Duodenal mucosa (tissue), 2 donors: ENCODE measurements around the gene RADIL.
A peak's percentile ranks its signal among the peaks of the same experiment; 100 is the strongest.

Experiments
- H3K27ac ChIP-seq: one replicate; pipeline ENCODE4 v1.7.0; 2013; ENCODE audit warnings: low read depth, low read length
- H3K27me3 ChIP-seq, 2 donors: one replicate each; pipeline ENCODE4 v1.7.0; 2013; ENCODE audit warnings: low read length in 2 of 2, control low read depth in 1 of 2; ENCODE audit not compliant: insufficient read depth in 2 of 2, control insufficient read depth in 1 of 2
- H3K36me3 ChIP-seq, 2 donors: one replicate each; pipeline ENCODE4 v1.7.0; 2013; ENCODE audit warnings: low read length in 2 of 2, control low read depth in 1 of 2; ENCODE audit not compliant: insufficient read depth in 2 of 2, control insufficient read depth in 1 of 2
- H3K4me1 ChIP-seq, 2 donors: one replicate each; pipeline ENCODE4 v1.7.0; 2013; ENCODE audit warnings: low read length in 2 of 2, control low read depth in 1 of 2; ENCODE audit not compliant: insufficient read depth in 2 of 2, control insufficient read depth in 1 of 2
- H3K4me3 ChIP-seq, 2 donors: one replicate each; pipeline ENCODE4 v1.7.0; 2013; ENCODE audit warnings: low read length in 2 of 2, low read depth in 1 of 2
- H3K9ac ChIP-seq, 2 donors: one replicate each; pipeline ENCODE4 v1.7.0; 2013; ENCODE audit warnings: low read length in 2 of 2, low read depth in 1 of 2
- H3K9me3 ChIP-seq, 2 donors: one replicate each; pipeline ENCODE4 v1.7.0; 2013; ENCODE audit warnings: low read length in 2 of 2, control low read depth in 1 of 2; ENCODE audit not compliant: control insufficient read depth in 1 of 2

The RADIL gene, protein sequence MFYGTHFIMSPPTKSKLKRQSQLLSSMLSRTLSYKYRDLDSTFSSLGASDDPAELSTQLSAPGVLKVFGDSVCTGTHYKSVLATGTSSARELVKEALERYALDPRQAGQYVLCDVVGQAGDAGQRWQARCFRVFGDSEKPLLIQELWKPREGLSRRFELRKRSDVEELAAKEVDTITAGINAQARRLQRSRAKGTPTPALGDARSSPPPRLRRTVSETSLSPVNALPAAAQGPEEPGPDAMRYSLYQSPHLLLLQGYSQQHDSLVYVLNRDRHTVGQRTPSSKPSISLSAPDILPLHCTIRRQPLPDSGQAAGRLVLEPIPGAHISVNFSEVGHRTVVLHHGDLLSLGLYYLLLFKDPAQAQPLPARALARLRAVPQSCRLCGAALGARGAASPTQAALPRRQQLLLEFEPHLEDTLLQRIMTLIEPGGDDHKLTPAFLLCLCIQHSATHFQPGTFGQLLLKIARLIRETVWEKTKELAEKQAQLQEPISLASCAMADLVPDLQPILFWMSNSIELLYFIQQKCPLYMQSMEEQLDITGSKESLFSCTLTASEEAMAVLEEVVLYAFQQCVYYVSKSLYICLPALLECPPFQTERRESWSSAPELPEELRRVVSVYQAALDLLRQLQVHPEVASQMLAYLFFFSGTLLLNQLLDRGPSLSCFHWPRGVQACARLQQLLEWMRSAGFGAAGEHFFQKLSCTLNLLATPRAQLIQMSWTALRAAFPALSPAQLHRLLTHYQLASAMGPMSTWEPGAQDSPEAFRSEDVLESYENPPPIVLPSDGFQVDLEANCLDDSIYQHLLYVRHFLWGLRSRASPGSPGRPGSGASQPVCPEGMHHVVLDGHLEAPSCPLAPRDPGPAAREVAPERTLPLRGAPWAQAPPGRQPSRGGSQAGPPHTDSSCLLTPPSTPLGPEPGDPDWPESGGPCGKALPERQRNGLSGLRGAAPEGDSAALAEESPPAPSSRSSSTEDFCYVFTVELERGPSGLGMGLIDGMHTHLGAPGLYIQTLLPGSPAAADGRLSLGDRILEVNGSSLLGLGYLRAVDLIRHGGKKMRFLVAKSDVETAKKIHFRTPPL

DNA sequence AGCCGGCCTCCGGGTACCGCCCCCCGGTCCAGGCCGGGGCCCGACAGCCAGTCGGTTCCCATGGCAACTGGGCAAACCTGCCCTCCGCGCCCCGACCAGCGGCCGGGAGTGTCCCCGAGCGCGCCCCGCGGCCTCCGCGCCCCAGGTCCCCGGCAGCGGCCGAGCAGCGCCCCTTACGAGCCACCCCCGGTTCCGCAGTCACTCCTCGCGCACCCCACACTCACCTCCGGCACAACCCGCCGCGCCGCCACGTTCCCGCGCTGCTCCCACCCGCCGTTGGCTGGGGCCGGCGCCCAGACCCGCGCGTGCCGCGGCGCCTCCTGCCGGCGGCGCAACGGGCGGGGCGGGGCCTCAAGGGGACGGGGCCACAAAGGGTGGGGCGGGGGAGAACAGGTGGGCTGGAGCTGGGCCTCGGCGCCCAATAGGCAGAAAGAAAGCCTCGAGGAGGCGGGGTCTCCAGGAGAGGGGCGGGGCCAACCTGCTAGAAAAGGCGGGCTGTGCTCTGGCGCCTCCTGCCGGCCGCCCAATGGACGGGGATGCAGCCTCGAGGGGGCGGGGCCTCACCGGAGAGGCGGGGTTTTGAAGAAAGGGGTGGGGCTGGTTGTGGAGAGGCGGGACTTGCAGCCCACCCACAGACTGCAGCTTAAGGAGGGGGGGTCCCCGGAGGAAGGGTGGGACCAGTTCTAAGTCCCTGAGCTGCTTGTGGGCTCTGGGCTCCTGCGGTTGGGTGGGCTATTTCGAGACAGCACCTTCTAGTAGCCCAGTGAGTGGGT, at the start of gene RADIL:
Gene RADIL, minus strand, starts transcription at position 345 of the 773 bp plus-strand sequence. CDS start 5,577 bp downstream, outside the sequence.
- H3K27ac ChIP-seq, result no peak within 1 kb of the TSS
- peaks cover 0 to 4% of the 10 kb centered on the region in 2 donors for H3K4me1 ChIP-seq
- peaks cover 11 to 14% of the 10 kb centered on the region in 2 donors for H3K27me3 ChIP-seq
- H3K9me3 ChIP-seq, result no peaks in the 10 kb centered on the region
- H3K9ac ChIP-seq, result peak within 1 kb of the TSS in 1 of 2 donors; percentile 43
- no peaks in the 10 kb centered on the region for H3K36me3 ChIP-seq
- peak within 1 kb of the TSS; percentile 44 to 50 for H3K4me3 ChIP-seq

DNA sequence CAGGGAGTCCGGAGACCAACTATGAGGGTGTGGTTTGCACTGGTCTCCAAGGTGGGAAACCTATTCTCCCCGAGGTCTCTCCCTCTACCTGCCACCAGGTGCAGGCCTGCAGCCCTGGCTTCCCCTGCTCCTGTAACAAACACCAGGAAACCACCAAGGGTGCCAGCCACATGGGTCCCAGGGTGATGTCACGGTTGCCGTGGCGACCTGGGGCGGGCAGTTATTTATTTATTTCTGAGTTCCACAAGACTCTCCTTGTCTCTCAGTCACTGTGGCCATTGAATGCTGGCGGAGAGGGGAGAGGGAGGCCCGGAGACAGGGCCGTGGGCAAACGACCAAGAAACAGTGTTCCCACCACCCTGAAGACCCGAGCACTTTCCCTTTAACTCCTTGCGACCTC, 48.4 kb upstream of the RADIL start:
- Histone ChIP-seq H3K27ac (no peak overlapping the region), H3K9ac (no peak overlapping the region), H3K9me3 (no peaks in the 10 kb centered on the region), H3K4me3 (no peak overlapping the region), H3K36me3 (no peaks in the 10 kb centered on the region), H3K27me3 (no peaks in the 10 kb centered on the region), H3K4me1 (no peaks in the 10 kb centered on the region)

DNA sequence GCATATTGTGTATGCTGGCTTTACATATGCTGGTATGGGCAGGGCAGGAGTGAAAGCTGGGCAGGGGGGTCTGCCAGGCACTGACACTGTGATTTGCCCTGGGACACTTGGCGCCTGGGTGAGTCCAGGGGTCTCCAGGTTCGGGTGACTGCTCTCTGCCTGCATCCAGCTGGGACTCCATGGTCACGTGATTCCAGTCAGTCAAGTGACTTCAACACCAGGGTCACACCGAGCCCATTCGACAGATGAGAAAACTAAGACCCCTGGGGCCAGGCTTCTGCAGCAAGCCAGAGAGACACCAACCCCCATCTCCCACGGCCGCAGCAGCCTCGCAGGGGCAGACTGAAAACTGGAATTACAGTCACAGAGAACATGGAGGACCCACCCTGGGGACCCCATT, 45.5 kb upstream of the RADIL start:
- H3K27me3 ChIP-seq, result no peaks in the 10 kb centered on the region
- H3K4me3 ChIP-seq, result no peak overlapping the region
- H3K27ac ChIP-seq, result no peak overlapping the region
- no peak overlapping the region for H3K9ac ChIP-seq
- H3K9me3 ChIP-seq, result no peaks in the 10 kb centered on the region
- no peaks in the 10 kb centered on the region for H3K4me1 ChIP-seq
- no peaks in the 10 kb centered on the region for H3K36me3 ChIP-seq

GRCh38 chr7:4928445-4928844, 44.9 kb upstream of the RADIL start:
- no peaks in the 10 kb centered on the region for H3K27me3 ChIP-seq
- no peaks in the 10 kb centered on the region for H3K36me3 ChIP-seq
- H3K27ac ChIP-seq, result no peak overlapping the region
- H3K4me3 ChIP-seq, result no peak overlapping the region
- H3K9me3 ChIP-seq, result no peaks in the 10 kb centered on the region
- no peak overlapping the region for H3K9ac ChIP-seq
- H3K4me1 ChIP-seq, result no peaks in the 10 kb centered on the region

DNA sequence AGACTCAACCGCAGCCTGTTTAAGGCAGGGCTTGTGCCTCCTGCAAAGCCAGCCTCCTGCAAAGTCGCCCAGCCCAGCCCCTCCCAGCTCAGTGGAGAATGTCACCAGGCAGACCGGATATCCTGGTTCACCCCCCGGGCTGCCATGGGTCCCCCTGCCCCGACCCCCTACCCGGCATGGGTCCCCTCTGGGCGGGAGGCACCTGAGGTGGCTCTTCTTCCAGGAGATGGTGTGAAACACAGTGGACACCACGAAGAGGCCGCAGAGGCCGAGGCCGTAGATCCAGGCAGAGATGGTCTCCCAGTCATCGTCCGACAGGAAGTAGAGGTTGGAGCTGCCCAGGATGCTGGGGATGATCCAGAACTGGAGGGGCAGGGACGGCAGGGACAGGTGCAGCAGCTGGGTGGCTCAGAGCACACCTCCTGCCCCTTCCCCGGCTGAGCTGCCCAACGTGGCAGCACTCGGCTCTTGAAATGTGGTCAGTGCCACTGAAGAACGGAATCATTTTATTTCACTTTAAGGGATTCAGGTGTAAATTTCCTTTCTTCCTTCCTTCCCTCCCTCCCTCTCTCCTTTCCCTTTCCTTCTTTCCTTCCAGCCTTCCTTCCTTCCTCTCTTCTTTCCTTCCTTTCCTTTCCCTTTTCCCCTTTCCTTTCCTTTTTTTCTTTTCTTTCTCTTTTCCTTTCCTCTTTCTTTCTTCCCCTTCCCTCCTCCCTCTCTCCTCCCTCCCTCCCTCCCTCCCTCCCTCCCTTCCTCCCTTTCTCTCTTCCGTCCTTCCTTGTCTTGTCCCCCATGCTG, 36.7 kb upstream of the RADIL start:
- no peaks in the 10 kb centered on the region for H3K27me3 ChIP-seq
- H3K9ac ChIP-seq, result no peak overlapping the region
- H3K4me1 ChIP-seq, result no peaks in the 10 kb centered on the region
- no peak overlapping the region for H3K4me3 ChIP-seq
- H3K27ac ChIP-seq, result no peak overlapping the region
- H3K9me3 ChIP-seq, result no peaks in the 10 kb centered on the region
- no peaks in the 10 kb centered on the region for H3K36me3 ChIP-seq

DNA sequence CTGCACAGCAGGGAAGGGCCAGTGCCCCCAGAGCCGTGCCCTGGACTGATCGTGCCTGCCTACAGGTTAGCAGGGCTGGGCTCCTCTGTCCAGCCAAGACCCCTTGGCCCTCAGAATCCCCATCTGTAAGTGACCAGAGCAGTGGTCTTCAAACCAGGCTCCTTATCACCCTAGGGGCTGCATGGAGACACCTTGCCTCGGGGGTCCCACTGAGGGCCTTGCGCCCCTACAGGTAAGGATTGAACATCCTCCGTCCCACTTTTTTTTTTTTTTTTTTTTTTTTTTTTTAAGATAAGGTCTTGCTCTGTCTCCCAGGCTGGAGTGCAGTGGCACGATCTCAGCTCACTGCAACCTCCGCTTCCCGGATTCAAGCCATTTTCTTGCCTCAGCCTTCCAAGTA, 32.6 kb upstream of the RADIL start:
- Histone ChIP-seq H3K27me3 (no peaks in the 10 kb centered on the region), H3K36me3 (no peaks in the 10 kb centered on the region), H3K4me1 (no peaks in the 10 kb centered on the region), H3K4me3 (no peak overlapping the region), H3K27ac (no peak overlapping the region), H3K9ac (no peak overlapping the region), H3K9me3 (no peaks in the 10 kb centered on the region)

- Histone ChIP-seq H3K9me3 (peaks cover 0 to 3% of the 10 kb centered on the region in 2 donors), H3K9ac (no peak overlapping the region), H3K27ac (no peak overlapping the region), H3K4me3 (no peak overlapping the region), H3K4me1 (no peaks in the 10 kb centered on the region), H3K36me3 (no peaks in the 10 kb centered on the region), H3K27me3 (no peaks in the 10 kb centered on the region)
Measured at GRCh38 chr7:4911111-4911828, 27.8 kb upstream of the RADIL start.

- H3K4me3 ChIP-seq, result no peak overlapping the region
Measured at GRCh38 chr7:4906682-4907081, 23.2 kb upstream of the RADIL start.

DNA sequence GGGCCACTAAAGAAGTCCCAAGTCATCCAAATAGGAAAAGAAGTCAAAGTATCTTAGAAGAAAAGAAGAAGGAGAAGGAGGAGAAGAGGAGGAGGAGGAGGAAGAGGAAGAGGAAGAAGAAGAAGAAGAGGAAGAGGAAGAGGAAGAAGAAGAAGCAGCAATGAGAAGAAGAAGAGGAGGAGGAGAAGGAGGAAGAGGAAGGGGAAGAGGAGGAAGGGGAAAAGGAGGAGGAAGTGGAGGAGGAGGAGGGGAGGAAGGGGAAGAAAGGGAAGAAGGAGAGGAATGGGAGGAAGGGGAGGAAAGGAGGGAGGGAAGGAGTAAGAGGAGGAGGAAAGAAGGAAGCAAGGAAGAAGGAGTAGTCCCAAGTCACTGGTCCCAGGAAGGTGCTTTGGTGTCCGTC, 21.7 kb upstream of the RADIL start:
- Histone ChIP-seq H3K4me3 (no peak overlapping the region), H3K27ac (no peak overlapping the region), H3K36me3 (no peaks in the 10 kb centered on the region), H3K4me1 (no peaks in the 10 kb centered on the region), H3K9me3 (peaks cover 0 to 3% of the 10 kb centered on the region in 2 donors), H3K27me3 (no peaks in the 10 kb centered on the region), H3K9ac (no peak overlapping the region)

More at GRCh38 chr7:4906682-4907081, 23.2 kb upstream of the RADIL start:
- Histone ChIP-seq H3K36me3 (no peaks in the 10 kb centered on the region), H3K9ac (no peak overlapping the region), H3K4me1 (no peaks in the 10 kb centered on the region), H3K27ac (no peak overlapping the region), H3K27me3 (no peaks in the 10 kb centered on the region), H3K9me3 (peaks cover 0 to 3% of the 10 kb centered on the region in 2 donors)
